Measurements from ENCODE around the gene GABRB1.

DNA sequence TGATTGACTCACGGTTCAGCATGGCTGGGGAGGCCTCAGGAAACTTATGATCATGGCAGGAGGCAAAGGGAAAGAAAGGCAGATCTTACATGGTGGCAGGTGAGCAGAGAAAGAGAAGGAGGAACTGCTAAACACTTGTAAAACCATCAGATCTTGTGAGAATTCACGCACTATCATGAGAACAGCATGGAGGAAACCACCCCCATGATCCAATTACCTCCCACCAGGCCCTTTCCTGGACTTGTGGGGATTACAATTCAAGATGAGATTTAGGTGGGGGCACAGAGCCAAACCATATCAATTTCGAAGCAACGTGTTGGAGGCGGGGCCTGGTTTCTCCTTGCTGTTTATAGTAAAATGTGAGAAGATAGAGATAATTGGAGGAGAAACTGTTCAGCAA lies 167.4 kb downstream of the GABRB1 start:
- TF ChIP-seq, protein P1, sequence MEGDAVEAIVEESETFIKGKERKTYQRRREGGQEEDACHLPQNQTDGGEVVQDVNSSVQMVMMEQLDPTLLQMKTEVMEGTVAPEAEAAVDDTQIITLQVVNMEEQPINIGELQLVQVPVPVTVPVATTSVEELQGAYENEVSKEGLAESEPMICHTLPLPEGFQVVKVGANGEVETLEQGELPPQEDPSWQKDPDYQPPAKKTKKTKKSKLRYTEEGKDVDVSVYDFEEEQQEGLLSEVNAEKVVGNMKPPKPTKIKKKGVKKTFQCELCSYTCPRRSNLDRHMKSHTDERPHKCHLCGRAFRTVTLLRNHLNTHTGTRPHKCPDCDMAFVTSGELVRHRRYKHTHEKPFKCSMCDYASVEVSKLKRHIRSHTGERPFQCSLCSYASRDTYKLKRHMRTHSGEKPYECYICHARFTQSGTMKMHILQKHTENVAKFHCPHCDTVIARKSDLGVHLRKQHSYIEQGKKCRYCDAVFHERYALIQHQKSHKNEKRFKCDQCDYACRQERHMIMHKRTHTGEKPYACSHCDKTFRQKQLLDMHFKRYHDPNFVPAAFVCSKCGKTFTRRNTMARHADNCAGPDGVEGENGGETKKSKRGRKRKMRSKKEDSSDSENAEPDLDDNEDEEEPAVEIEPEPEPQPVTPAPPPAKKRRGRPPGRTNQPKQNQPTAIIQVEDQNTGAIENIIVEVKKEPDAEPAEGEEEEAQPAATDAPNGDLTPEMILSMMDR (IDR thresholded peaks at IDR 0.05; ENCODE audit: extremely low read depth in 1 of 2, insufficient read depth in 1 of 2, low read depth in 1 of 2, low read length in 2 of 2) = no peak
- TF ChIP-seq, protein P2, sequence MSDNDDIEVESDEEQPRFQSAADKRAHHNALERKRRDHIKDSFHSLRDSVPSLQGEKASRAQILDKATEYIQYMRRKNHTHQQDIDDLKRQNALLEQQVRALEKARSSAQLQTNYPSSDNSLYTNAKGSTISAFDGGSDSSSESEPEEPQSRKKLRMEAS (IDR thresholded peaks at IDR 0.05; ENCODE audit: insufficient read depth, insufficient read length) = no peak
- no peak for TF ChIP-seq POLR2A (IDR thresholded peaks at IDR 0.05; ENCODE audit: low read depth, low read length)
- no peak for TF ChIP-seq MYC (IDR thresholded peaks at IDR 0.05; ENCODE audit: low read depth, low read length)

All from endothelial cell of umbilical vein (primary cell).